Mesodermal cell (in vitro differentiated cells): ENCODE measurements around the gene MOGAT3.

Source experiments
- H3K27ac ChIP-seq: 2 replicates; pipeline ENCODE4 v1.7.0; 2013; ENCODE audit warnings: mild to moderate bottlenecking, low read depth, low read length, moderate library complexity; ENCODE audit not compliant: severe bottlenecking
- H3K36me3 ChIP-seq: 2 replicates; pipeline ENCODE4 v1.7.1; 2013; ENCODE audit warnings: mild to moderate bottlenecking, low read length, moderate library complexity; ENCODE audit not compliant: control insufficient read depth, insufficient read depth
- H3K4me1 ChIP-seq: one replicate; pipeline ENCODE4 v1.7.1; 2013; ENCODE audit warnings: mild to moderate bottlenecking, low read length; ENCODE audit not compliant: insufficient read depth, control insufficient read depth, poor library complexity, severe bottlenecking
- H3K4me3 ChIP-seq: 2 replicates; pipeline ENCODE4 v1.7.0; 2013; ENCODE audit warnings: low read length, control low read depth, mild to moderate bottlenecking; ENCODE audit not compliant: insufficient read depth, poor library complexity, severe bottlenecking; ENCODE audit errors: extremely low read depth
- H3K9me3 ChIP-seq: 2 replicates; pipeline ENCODE4 v1.7.1; 2013; ENCODE audit warnings: mild to moderate bottlenecking, low read length, moderate library complexity; ENCODE audit not compliant: control insufficient read depth
- WGBS, 2 experiments: methylation state at CpG; one replicate each; pipeline ENCODE4 v1.1.5; 2013; ENCODE audit warnings: missing lambda C conversion rate in 2 of 2; ENCODE audit not compliant: insufficient coverage in 2 of 2; 5-methylcytosine and 5-hydroxymethylcytosine counted together

The MOGAT3 gene

GRCh38 chr7:101156277-101156676, 44.6 kb downstream of the MOGAT3 start:
- Histone ChIP-seq H3K9me3 (no peaks in the 10 kb centered on the region), H3K36me3 (peaks cover 34% of the 10 kb centered on the region), H3K4me3 (no peak overlapping the region), H3K4me1 (peaks cover 33% of the 10 kb centered on the region), H3K27ac (no peak overlapping the region)
- WGBS, 2 experiments = 83 to 88% methylated on average over 5 to 6 of the region's 6 CpGs

- WGBS, 2 experiments = 61 to 75% methylated on average over 3 of the region's 4 CpGs
- H3K36me3 ChIP-seq = peaks cover 34% of the 10 kb centered on the region
- H3K9me3 ChIP-seq = no peaks in the 10 kb centered on the region
- H3K4me3 ChIP-seq = peak overlapping the region; percentile 87
- no peak overlapping the region for H3K27ac ChIP-seq
- H3K4me1 ChIP-seq = peaks cover 25% of the 10 kb centered on the region
Observed at GRCh38 chr7:101155303-101155702, 45.5 kb downstream of the MOGAT3 start.

DNA sequence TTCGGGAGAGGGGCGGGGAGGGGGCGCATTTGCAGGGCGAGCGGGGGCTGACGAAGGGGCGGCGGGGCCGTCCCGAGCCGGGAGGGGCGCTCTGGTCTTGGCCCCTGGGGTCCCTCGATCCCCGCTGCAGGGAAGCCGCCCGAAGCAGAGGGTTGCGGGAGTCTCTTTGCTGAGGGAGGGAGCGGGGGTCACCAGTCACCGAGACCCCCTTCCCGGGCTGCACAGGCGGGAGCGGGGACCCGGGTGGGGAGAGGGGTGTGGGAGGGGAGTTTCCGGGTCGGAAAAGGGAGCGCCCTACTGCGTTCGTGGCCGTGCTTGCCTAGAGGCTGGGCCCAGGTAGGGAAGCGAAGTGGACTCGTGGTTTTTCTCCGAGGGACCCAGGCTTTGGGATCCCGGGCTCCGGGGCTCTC, 46.1 kb downstream of the MOGAT3 start:
- 1% methylated on average over 19 to 30 of the region's 34 CpGs for WGBS, 2 experiments
- Histone ChIP-seq H3K4me3 (peak overlapping the region; percentile 87), H3K36me3 (peaks cover 32% of the 10 kb centered on the region), H3K9me3 (no peaks in the 10 kb centered on the region), H3K4me1 (peaks cover 20% of the 10 kb centered on the region), H3K27ac (no peak overlapping the region)

GRCh38 chr7:101153969-101154692, 46.7 kb downstream of the MOGAT3 start, which contains the start of gene AP1S1:
Gene AP1S1, plus strand, starts transcription at chr7:101154476. Its CDS starts 39 bp downstream, at chr7:101154515.
- no peaks in the 10 kb centered on the region for H3K9me3 ChIP-seq
- peaks cover 15% of the 10 kb centered on the region for H3K4me1 ChIP-seq
- 1 to 5% methylated on average over 27 to 32 of the region's 51 CpGs for WGBS, 2 experiments
- no peak within 1 kb of the TSS for H3K27ac ChIP-seq
- peaks cover 28% of the 10 kb centered on the region for H3K36me3 ChIP-seq
- H3K4me3 ChIP-seq = peak within 1 kb of the TSS; percentile 87

GRCh38 chr7:101151908-101152651, 48.8 kb downstream of the MOGAT3 start:
- 82% methylated on average over 2 of the region's 2 CpGs; no CpG with 5 or more reads in 1 of the 2 experiments for WGBS, 2 experiments
- H3K4me3 ChIP-seq = no peak overlapping the region
- H3K27ac ChIP-seq = no peak overlapping the region
- H3K9me3 ChIP-seq = no peaks in the 10 kb centered on the region
- H3K36me3 ChIP-seq = peaks cover 10% of the 10 kb centered on the region
- peaks cover 12% of the 10 kb centered on the region for H3K4me1 ChIP-seq
